Measurements from ENCODE around the gene GALNS.

- TF ChIP-seq CTCF (conservative IDR thresholded peaks at IDR 0.05; ENCODE audit: low read depth in 2 of 2) (no peak), EZH2phosphoT487 (IDR thresholded peaks at IDR 0.05; ENCODE audit: unreplicated experiment) (no peak), EZH2 (IDR thresholded peaks at IDR 0.05; ENCODE audit: low read depth, unreplicated experiment) (no peak), POLR2AphosphoS5 (IDR thresholded peaks at IDR 0.05; ENCODE audit: low read depth) (no peak), REST (IDR thresholded peaks at IDR 0.05; ENCODE audit: unreplicated experiment) (no peak), CREB1 (CRISPR knock-in tag; IDR thresholded peaks at IDR 0.05; ENCODE audit: low read depth) (no peak), ZNF114 (CRISPR knock-in tag; IDR thresholded peaks at IDR 0.05) (no peak), JUNB (IDR thresholded peaks at IDR 0.05; ENCODE audit: unreplicated experiment) (no peak), ZNF462 (CRISPR knock-in tag; IDR thresholded peaks at IDR 0.05) (no peak), ZNF331 (CRISPR knock-in tag; IDR thresholded peaks at IDR 0.05; ENCODE audit: low read depth) (no peak)
Measured at GRCh38 chr16:88902744-88903143, 46.0 kb upstream of the GALNS start.

Data from GM23338 (cell line).